Gastrocnemius medialis (tissue), 4 donors: ENCODE measurements around the gene FRS2. TPM values are rescaled to one million over a fixed set of nuclear protein-coding genes. Genes with fewer than 3 reads are reported as not detected.

Experiments
- ATAC-seq, 2 donors: fragments of 150-250 bp; one replicate each; pipeline ENCODE4 v1.9.1; 2016
- DNase-seq, 2 donors: peaks; one replicate each; pipeline ENCODE4 v3.0.0-alpha.2; 2019
- H3K27ac ChIP-seq, 4 donors: fragments of 200-600 bp; sonication (generic); 1 replicate in 1 of 4; 2 replicates in 3 of 4; pipeline ENCODE4 v1.5.1; 2016 to 2018; ENCODE audit warnings: mild to moderate bottlenecking in 2 of 4, moderate library complexity in 1 of 4
- H3K27me3 ChIP-seq, 3 donors: fragments of 200-600 bp; sonication (generic) in 2 of 3; 1 replicate in 1 of 3; 2 replicates in 2 of 3; pipeline versions ENCODE4 v1.5.1 to v1.6.0; 2016 to 2019; ENCODE audit warnings: mild to moderate bottlenecking in 1 of 3, moderate library complexity in 1 of 3
- H3K36me3 ChIP-seq, 2 donors: fragments of 200-600 bp; sonication (generic) in 1 of 2; one replicate each; pipeline ENCODE4 v1.5.1; 2017 to 2018
- H3K4me1 ChIP-seq, 2 donors: fragments of 200-600 bp; sonication (generic) in 1 of 2; one replicate each; pipeline ENCODE4 v1.5.1; 2016 to 2017; ENCODE audit warnings: mild to moderate bottlenecking in 2 of 2
- H3K4me3 ChIP-seq, 4 donors: fragments of 200-600 bp; sonication (generic) in 3 of 4; 1 replicate in 1 of 4; 2 replicates in 3 of 4; pipeline ENCODE4 v1.5.1; 2016 to 2019; ENCODE audit warnings: mild to moderate bottlenecking in 2 of 4
- H3K9me3 ChIP-seq, 3 donors: fragments of 200-600 bp; sonication (generic) in 2 of 3; 1 replicate in 1 of 3; 2 replicates in 2 of 3; pipeline ENCODE4 v1.5.1; 2016 to 2019
- POLR2A ChIP-seq, 2 donors: fragments of 450-650 bp; IDR thresholded peaks; one replicate each; pipeline ENCODE4 v1.6.1; 2017; ENCODE audit warnings: antibody characterized with exemption in 2 of 2, mild to moderate bottlenecking in 2 of 2, moderate library complexity in 2 of 2
- in situ Hi-C, 4 donors: fragments of 200-750 bp; cut with MboI; loops; one replicate each; pipeline versions ENCODE4 v1.15.0 to v1.8.0; 2017; ENCODE audit warnings: low sequenced_read_pairs in 4 of 4
- intact Hi-C: fragments of 100-400 bp; cut with DNase I; formaldehyde crosslinking; loops from one replicate; pipeline ENCODE4 v1.15.1; 2023; ENCODE audit warnings: low total_unique reads
- total RNA-seq, 4 donors: library from RNA; depleted of rRNA; stranded (reverse); fragments of >200 nt; gene quantifications; one replicate each; pipeline versions ENCODE4 v1.1.0 to v1.2.3, GENCODE V29; 2016
- TF ChIP-seq, protein P1 (sequence below), 5 experiments: fragments of 450-650 bp in 3 of 5; fragments of 200-600 bp in 2 of 5; sonication (generic) in 2 of 5; IDR thresholded peaks in 4 of 5; conservative IDR thresholded peaks in 1 of 5; 1 replicate in 4 of 5; 2 replicates in 1 of 5; pipeline ENCODE4 v1.5.1; 2016 to 2019; ENCODE audit warnings: antibody characterized with exemption in 5 of 5, mild to moderate bottlenecking in 3 of 5, moderate library complexity in 3 of 5

Gene FRS2
- total RNA-seq, 4 donors from 2014 or later = 21.0 to 32.1 (median 21.3) TPM

DNA sequence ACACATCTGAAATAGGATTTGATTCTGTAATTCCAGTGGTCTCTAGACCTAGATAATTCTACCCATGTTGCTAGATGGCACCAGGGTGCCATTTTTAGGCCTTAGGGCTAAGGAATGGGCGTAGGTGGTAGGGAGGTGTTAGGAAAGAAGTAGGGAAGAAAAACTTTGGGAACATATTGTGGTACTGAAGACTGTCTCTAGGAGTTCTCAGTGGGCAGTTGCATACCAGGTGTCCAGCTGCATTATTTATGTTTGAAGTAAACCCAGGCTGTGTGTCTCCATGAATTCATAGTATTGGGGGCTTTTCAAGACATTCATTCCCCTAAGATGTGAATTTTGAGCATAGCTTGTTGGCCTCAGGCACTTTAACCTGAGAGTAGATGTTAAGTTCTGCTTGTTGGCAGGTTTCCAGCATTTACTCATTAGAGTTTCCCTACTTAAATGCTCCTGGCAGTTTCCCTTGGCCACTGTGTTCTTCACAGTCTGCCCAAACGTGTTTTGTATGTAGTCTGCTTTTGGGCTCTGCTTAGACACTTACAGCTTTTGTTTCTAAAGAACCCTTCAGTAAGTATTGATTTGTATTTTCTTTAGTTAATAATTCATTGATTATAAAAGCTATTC lies 83.5 kb downstream of the FRS2 start:
- Histone ChIP-seq H3K36me3 (no peaks in the 10 kb centered on the region), H3K9me3 (no peaks in the 10 kb centered on the region), H3K4me1 (peaks cover 0 to 22% of the 10 kb centered on the region in 2 donors), H3K27me3 (no peaks in the 10 kb centered on the region), H3K4me3 (no peak overlapping the region), H3K27ac (peak overlapping the region in 1 of 4 donors; percentile 54)
- no peak for DNase-seq
- intact Hi-C loops (no loop called here), in situ Hi-C loops (no loop called here)
- TF ChIP-seq, protein P1, sequence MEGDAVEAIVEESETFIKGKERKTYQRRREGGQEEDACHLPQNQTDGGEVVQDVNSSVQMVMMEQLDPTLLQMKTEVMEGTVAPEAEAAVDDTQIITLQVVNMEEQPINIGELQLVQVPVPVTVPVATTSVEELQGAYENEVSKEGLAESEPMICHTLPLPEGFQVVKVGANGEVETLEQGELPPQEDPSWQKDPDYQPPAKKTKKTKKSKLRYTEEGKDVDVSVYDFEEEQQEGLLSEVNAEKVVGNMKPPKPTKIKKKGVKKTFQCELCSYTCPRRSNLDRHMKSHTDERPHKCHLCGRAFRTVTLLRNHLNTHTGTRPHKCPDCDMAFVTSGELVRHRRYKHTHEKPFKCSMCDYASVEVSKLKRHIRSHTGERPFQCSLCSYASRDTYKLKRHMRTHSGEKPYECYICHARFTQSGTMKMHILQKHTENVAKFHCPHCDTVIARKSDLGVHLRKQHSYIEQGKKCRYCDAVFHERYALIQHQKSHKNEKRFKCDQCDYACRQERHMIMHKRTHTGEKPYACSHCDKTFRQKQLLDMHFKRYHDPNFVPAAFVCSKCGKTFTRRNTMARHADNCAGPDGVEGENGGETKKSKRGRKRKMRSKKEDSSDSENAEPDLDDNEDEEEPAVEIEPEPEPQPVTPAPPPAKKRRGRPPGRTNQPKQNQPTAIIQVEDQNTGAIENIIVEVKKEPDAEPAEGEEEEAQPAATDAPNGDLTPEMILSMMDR (IDR thresholded peaks at IDR 0.05 in 4 of 5, conservative IDR thresholded peaks at IDR 0.05 in 1 of 5) = no peak
- no peak for TF ChIP-seq POLR2A (IDR thresholded peaks at IDR 0.05)
- peak in 1 of 2 donors; percentile 75 for ATAC-seq

GRCh38 chr12:69555461-69555860 lies 85.3 kb downstream of the FRS2 start:
- DNase-seq = no peak
- in situ Hi-C loops (no loop called here), intact Hi-C loops (no loop called here)
- TF ChIP-seq, protein P1 (IDR thresholded peaks at IDR 0.05 in 4 of 5, conservative IDR thresholded peaks at IDR 0.05 in 1 of 5) = no peak
- no peak for TF ChIP-seq POLR2A (IDR thresholded peaks at IDR 0.05)
- no peak for ATAC-seq
- Histone ChIP-seq H3K36me3 (no peaks in the 10 kb centered on the region), H3K27me3 (no peaks in the 10 kb centered on the region), H3K9me3 (no peaks in the 10 kb centered on the region), H3K4me1 (peaks cover 0 to 22% of the 10 kb centered on the region in 2 donors), H3K4me3 (no peak overlapping the region), H3K27ac (no peak overlapping the region)

DNA sequence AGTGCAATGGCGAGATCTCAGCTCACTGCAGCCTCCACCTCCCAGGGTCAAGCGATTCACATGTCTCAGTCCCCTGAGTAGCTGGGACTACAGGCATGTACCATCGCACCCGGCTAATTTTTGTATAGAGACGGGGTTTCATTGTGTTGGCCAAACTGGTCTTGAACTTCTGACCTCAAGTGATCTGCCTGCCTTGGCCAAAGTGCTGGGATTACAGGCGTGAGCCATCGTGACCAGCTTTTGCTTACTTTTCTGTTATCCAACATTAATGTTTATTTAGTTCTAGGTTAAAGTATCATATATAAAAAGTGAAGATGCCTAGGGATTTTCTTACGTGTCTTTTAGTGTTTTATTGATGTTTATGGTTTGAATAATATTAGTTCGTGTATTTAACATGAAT lies 86.2 kb downstream of the FRS2 start:
- intact Hi-C loops = no loop called here
- Histone ChIP-seq H3K36me3 (no peaks in the 10 kb centered on the region), H3K9me3 (no peaks in the 10 kb centered on the region), H3K4me1 (peaks cover 0 to 22% of the 10 kb centered on the region in 2 donors), H3K27ac (no peak overlapping the region), H3K27me3 (no peaks in the 10 kb centered on the region), H3K4me3 (no peak overlapping the region)
- ATAC-seq = no peak
- no peak for DNase-seq
- TF ChIP-seq, protein P1 (IDR thresholded peaks at IDR 0.05 in 4 of 5, conservative IDR thresholded peaks at IDR 0.05 in 1 of 5) = no peak
- no peak for TF ChIP-seq POLR2A (IDR thresholded peaks at IDR 0.05)
- in situ Hi-C loops = no loop called here

GRCh38 chr12:69563166-69563762 lies 93.1 kb downstream of the FRS2 start:
- H3K4me3 ChIP-seq = no peak overlapping the region
- TF ChIP-seq POLR2A (IDR thresholded peaks at IDR 0.05) = no peak
- TF ChIP-seq, protein P1 (IDR thresholded peaks at IDR 0.05 in 4 of 5, conservative IDR thresholded peaks at IDR 0.05 in 1 of 5) = no peak
- no peak for ATAC-seq
- H3K27me3 ChIP-seq = no peaks in the 10 kb centered on the region
- no peaks in the 10 kb centered on the region for H3K9me3 ChIP-seq
- H3K36me3 ChIP-seq = peaks cover 0 to 11% of the 10 kb centered on the region in 2 donors
- intact Hi-C loops (no loop called here), in situ Hi-C loops (no loop called here)
- no peak for DNase-seq
- peaks cover 0 to 2% of the 10 kb centered on the region in 2 donors for H3K4me1 ChIP-seq
- H3K27ac ChIP-seq = no peak overlapping the region
